B cell (primary cell): ENCODE measurements around the gene COL13A1. TPM values are rescaled to one million over a fixed set of nuclear protein-coding genes. Genes with fewer than 3 reads are reported as not detected.
A peak's percentile ranks its signal among the peaks of the same experiment; 100 is the strongest.

Source experiments
- ATAC-seq: fragments of 200-7000 bp; cut with Tn5 transposase; one replicate; pipeline ENCODE4 v1.10.0; 2021; ENCODE audit warnings: low read depth, mild to moderate bottlenecking, moderate number of reproducible peaks, moderate library complexity
- CTCF ChIA-PET: fragments of 350-600 bp; sonication (Branson Sonifier 250); formaldehyde crosslinking; loops from one replicate; lab custom pipeline; 2021; ENCODE audit warnings: antibody characterized with exemption, inconsistent platforms; lab: Charles Lee
- POLR2A ChIA-PET: fragments of 350-600 bp; sonication (Branson Sonifier 250); formaldehyde crosslinking; loops from one replicate; lab custom pipeline; 2021; ENCODE audit warnings: antibody characterized with exemption; lab: Charles Lee
- DNase-seq: peaks from one replicate; pipeline ENCODE4 v3.0.0; 2013
- H2AFZ ChIP-seq: 2 replicates; pipeline ENCODE4 v1.6.1; 2012; ENCODE audit warnings: mild to moderate bottlenecking, low read depth, low read length; ENCODE audit not compliant: insufficient read depth, poor library complexity, severe bottlenecking
- H3K27ac ChIP-seq, 2 donors: 1 replicate in 1 of 2; 2 replicates in 1 of 2; pipeline ENCODE4 v1.5.1; 2012 to 2013; ENCODE audit warnings: low read length in 2 of 2, mild to moderate bottlenecking in 2 of 2, moderate library complexity in 1 of 2
- H3K27me3 ChIP-seq, 4 experiments: fragments of 200-600 bp in 1 of 4; sonication (generic) in 1 of 4; replicated peaks in 1 of 4; 1 replicate in 2 of 4; 2 replicates in 2 of 4; pipeline versions ENCODE4 v1.6.1 to v1.7.0; 2013 to 2016; ENCODE audit warnings: low read length in 3 of 4, mild to moderate bottlenecking in 2 of 4, mixed read lengths in 1 of 4, moderate library complexity in 1 of 4; ENCODE audit not compliant: insufficient read depth in 4 of 4, control insufficient read depth in 3 of 4; ENCODE audit errors: control extremely low read depth in 1 of 4
- H3K36me3 ChIP-seq, 2 experiments: replicated peaks in 1 of 2; 1 replicate in 1 of 2; 2 replicates in 1 of 2; pipeline versions ENCODE4 v1.6.1 to v1.7.1; 2013; ENCODE audit warnings: low read length in 1 of 2; ENCODE audit not compliant: insufficient read depth in 2 of 2, control insufficient read depth in 1 of 2; ENCODE audit errors: control extremely low read depth in 1 of 2, extremely low read depth in 1 of 2
- H3K4me1 ChIP-seq, 2 donors: fragments of 200-600 bp in 1 of 2; sonication (generic) in 1 of 2; 1 replicate in 1 of 2; 2 replicates in 1 of 2; pipeline versions ENCODE4 v1.5.1 to v1.6.1; 2013 to 2017; ENCODE audit warnings: low read length in 2 of 2; ENCODE audit not compliant: control insufficient read depth in 2 of 2, insufficient read depth in 2 of 2
- H3K4me2 ChIP-seq: replicated peaks from 2 replicates; pipeline ENCODE3; 2012; ENCODE audit warnings: mild to moderate bottlenecking, low read depth, low read length; ENCODE audit not compliant: poor library complexity, severe bottlenecking
- H3K4me3 ChIP-seq, 5 experiments: fragments of 200-600 bp in 1 of 5; sonication (generic) in 1 of 5; 1 replicate in 3 of 5; 2 replicates in 2 of 5; pipeline versions ENCODE4 v1.5.1 to v1.7.0; 2011 to 2016; ENCODE audit warnings: low read length in 4 of 5, mild to moderate bottlenecking in 4 of 5, low read depth in 2 of 5, control low read depth in 1 of 5, moderate library complexity in 1 of 5; ENCODE audit not compliant: insufficient read depth in 1 of 5; ENCODE audit errors: control extremely low read depth in 1 of 5, extremely low read depth in 1 of 5
- H3K79me2 ChIP-seq: fragments of 200-600 bp; sonication (generic); one replicate; pipeline ENCODE4 v1.6.0; 2016; ENCODE audit warnings: low read length; ENCODE audit not compliant: control insufficient read depth, insufficient read depth
- H3K9ac ChIP-seq: fragments of 200-600 bp; sonication (generic); 2 replicates; pipeline ENCODE4 v1.6.1; 2017; ENCODE audit warnings: mild to moderate bottlenecking, low read length, moderate library complexity
- H3K9me3 ChIP-seq, 3 donors: one replicate each; pipeline versions ENCODE4 v1.6.1 to v1.7.1; 2013; ENCODE audit warnings: low read length in 2 of 3; ENCODE audit not compliant: control insufficient read depth in 2 of 3, insufficient read depth in 1 of 3; ENCODE audit errors: control extremely low read depth in 1 of 3
- H4K20me1 ChIP-seq: 2 replicates; pipeline ENCODE4 v1.6.0; 2012; ENCODE audit warnings: mild to moderate bottlenecking, low read length; ENCODE audit not compliant: insufficient read depth, control insufficient read depth, poor library complexity, severe bottlenecking
- H3K27ac Mint-ChIP-seq: one replicate; pipeline ENCODE4 v1.8.0; 2021; ENCODE audit warnings: mixed read lengths
- H3K27me3 Mint-ChIP-seq: one replicate; pipeline ENCODE4 v1.8.0; 2021; ENCODE audit warnings: mixed read lengths
- H3K4me1 Mint-ChIP-seq: one replicate; pipeline ENCODE4 v1.8.0; 2021; ENCODE audit warnings: mixed read lengths
- H3K4me3 Mint-ChIP-seq: one replicate; pipeline ENCODE4 v1.8.0; 2021; ENCODE audit warnings: mixed read lengths
- H3K9me3 Mint-ChIP-seq: one replicate; pipeline ENCODE4 v1.8.0; 2022; ENCODE audit warnings: mixed read lengths; ENCODE audit not compliant: insufficient read depth
- EZH2 ChIP-seq: IDR thresholded peaks from 2 replicates; pipeline ENCODE4 v1.6.1; 2012; ENCODE audit warnings: borderline replicate concordance, low read depth, mild to moderate bottlenecking, moderate library complexity, low read length; ENCODE audit not compliant: insufficient read depth, poor library complexity, severe bottlenecking
- WGBS: methylation state at CpG from one replicate; pipeline ENCODE4 v1.1.5; 2013; ENCODE audit warnings: missing lambda C conversion rate; ENCODE audit not compliant: insufficient coverage; 5-methylcytosine and 5-hydroxymethylcytosine counted together
- intact Hi-C: fragments of 100-400 bp; cut with micrococcal nuclease; formaldehyde crosslinking; loops from one replicate; pipeline ENCODE4 v1.10.0; 2022
- polyA plus RNA-seq: library from polyadenylated mRNA; depleted of rRNA; stranded (reverse); fragments of >200 nt; gene quantifications from 2 replicates; pipeline ENCODE4 v1.2.3, GENCODE V29; 2012
- total RNA-seq, 2 donors: library from RNA; stranded (reverse); fragments of 120-200 nt in 1 of 2; gene quantifications; 1 replicate in 1 of 2; 2 replicates in 1 of 2; pipeline versions ENCODE4 v1.2.3 to v1.2.4, GENCODE V29; 2013 to 2022
- TF ChIP-seq, protein P1 (sequence below): fragments of 200-600 bp; IDR thresholded peaks from one replicate; pipeline ENCODE4 v1.8.0; 2022; ENCODE audit warnings: antibody characterized with exemption, mild to moderate bottlenecking

Gene COL13A1
- total and polyA plus RNA-seq, 2 donors (not counting 1 experiment from before 2014, with no cell fraction given): not detected

DNA sequence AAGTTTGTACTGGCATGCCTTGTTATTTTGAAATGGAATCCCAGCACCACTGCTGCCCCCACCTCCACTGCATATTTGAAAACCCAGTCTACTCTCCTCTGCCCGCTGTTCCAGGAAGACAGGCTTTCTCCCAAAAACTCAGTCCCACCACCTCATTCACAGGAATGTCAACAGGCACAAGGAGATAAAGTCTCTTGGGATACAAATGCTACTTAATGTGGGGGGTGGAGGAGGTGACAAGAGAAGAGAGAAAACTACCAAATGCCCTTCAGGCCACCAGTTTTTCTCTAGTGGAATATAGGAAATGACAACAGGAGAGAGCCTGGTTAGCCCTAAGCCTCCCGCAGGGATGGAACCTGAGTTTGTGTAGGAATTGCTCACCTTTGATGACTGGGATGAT, 1.0 kb upstream of the COL13A1 start:
- no peak overlapping the region for H3K4me2 ChIP-seq
- peaks cover 51% of the 10 kb centered on the region for H3K27me3 Mint-ChIP-seq
- H3K27me3 ChIP-seq: peaks cover 0 to 52% (median 12%) of the 10 kb centered on the region in 4 experiments
- H3K27ac Mint-ChIP-seq: no peak overlapping the region
- H3K4me3 ChIP-seq: no peak overlapping the region
- peaks cover 0 to 3% (median 1%) of the 10 kb centered on the region in 3 donors for H3K9me3 ChIP-seq
- H3K4me1 ChIP-seq: peaks cover 5% of the 10 kb centered on the region in 2 donors
- ChIA-PET CTCF (interaction anchor here (1.0 kb wide), 1 partner anchor 563 kb away, joined by 3 read pairs; no protein-coding TSS in a partner anchor), POLR2A (no interaction called here)
- no peak overlapping the region for H3K4me3 Mint-ChIP-seq
- no peaks in the 10 kb centered on the region for H4K20me1 ChIP-seq
- H3K79me2 ChIP-seq: no peaks in the 10 kb centered on the region
- DNase-seq (no peak), ATAC-seq (no peak)
- TF ChIP-seq, protein P1, sequence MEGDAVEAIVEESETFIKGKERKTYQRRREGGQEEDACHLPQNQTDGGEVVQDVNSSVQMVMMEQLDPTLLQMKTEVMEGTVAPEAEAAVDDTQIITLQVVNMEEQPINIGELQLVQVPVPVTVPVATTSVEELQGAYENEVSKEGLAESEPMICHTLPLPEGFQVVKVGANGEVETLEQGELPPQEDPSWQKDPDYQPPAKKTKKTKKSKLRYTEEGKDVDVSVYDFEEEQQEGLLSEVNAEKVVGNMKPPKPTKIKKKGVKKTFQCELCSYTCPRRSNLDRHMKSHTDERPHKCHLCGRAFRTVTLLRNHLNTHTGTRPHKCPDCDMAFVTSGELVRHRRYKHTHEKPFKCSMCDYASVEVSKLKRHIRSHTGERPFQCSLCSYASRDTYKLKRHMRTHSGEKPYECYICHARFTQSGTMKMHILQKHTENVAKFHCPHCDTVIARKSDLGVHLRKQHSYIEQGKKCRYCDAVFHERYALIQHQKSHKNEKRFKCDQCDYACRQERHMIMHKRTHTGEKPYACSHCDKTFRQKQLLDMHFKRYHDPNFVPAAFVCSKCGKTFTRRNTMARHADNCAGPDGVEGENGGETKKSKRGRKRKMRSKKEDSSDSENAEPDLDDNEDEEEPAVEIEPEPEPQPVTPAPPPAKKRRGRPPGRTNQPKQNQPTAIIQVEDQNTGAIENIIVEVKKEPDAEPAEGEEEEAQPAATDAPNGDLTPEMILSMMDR: no peak
- TF ChIP-seq EZH2: no peak
- no peak overlapping the region for H3K27ac ChIP-seq
- no peak overlapping the region for H2AFZ ChIP-seq
- H3K4me1 Mint-ChIP-seq: peaks cover 6% of the 10 kb centered on the region
- no peaks in the 10 kb centered on the region for H3K9me3 Mint-ChIP-seq
- H3K36me3 ChIP-seq: no peaks in the 10 kb centered on the region
- intact Hi-C loops: no loop called here
- no peak overlapping the region for H3K9ac ChIP-seq
- WGBS: 80% methylated on average over 2 of the region's 2 CpGs

GRCh38 chr10:69801094-69801433, 642 bp upstream of the COL13A1 start:
- CTCF ChIA-PET: no interaction called here
- TF ChIP-seq EZH2: no peak
- TF ChIP-seq, protein P1: peak; percentile 17
- Histone ChIP-seq H3K36me3 (no peaks in the 10 kb centered on the region), H2AFZ (no peak overlapping the region), H3K9me3 (peaks cover 0 to 3% (median 0%) of the 10 kb centered on the region in 3 donors), H3K79me2 (no peaks in the 10 kb centered on the region), H3K4me3 (no peak overlapping the region), H4K20me1 (no peaks in the 10 kb centered on the region), H3K4me2 (no peak overlapping the region), H3K27ac (no peak overlapping the region), H3K27me3 (peaks cover 0 to 52% (median 12%) of the 10 kb centered on the region in 4 experiments), H3K9ac (no peak overlapping the region), H3K4me1 (peaks cover 5% of the 10 kb centered on the region in 2 donors)
- peaks cover 6% of the 10 kb centered on the region for H3K4me1 Mint-ChIP-seq
- H3K9me3 Mint-ChIP-seq: no peaks in the 10 kb centered on the region
- no peak overlapping the region for H3K4me3 Mint-ChIP-seq
- intact Hi-C loops: no loop called here
- 7% methylated on average over 6 of the region's 8 CpGs for WGBS
- DNase-seq: no peak
- POLR2A ChIA-PET: no interaction called here
- H3K27ac Mint-ChIP-seq: no peak overlapping the region
- peaks cover 54% of the 10 kb centered on the region for H3K27me3 Mint-ChIP-seq
- no peak for ATAC-seq
